C4-2B (cell line): ENCODE measurements around the gene PACRG.

Source experiments
- ZFX ChIP-seq: fragments of 450-650 bp; IDR thresholded peaks from 2 replicates; pipeline ENCODE4 v1.6.1; 2017
- TF ChIP-seq, protein P1 (sequence below): fragments of 450-650 bp; conservative IDR thresholded peaks from 2 replicates; pipeline ENCODE4 v1.5.1; 2017; ENCODE audit warnings: mild to moderate bottlenecking

GRCh38 chr6:162705736-162706135, 22.0 kb upstream of the PACRG start:
- TF ChIP-seq, protein P1, sequence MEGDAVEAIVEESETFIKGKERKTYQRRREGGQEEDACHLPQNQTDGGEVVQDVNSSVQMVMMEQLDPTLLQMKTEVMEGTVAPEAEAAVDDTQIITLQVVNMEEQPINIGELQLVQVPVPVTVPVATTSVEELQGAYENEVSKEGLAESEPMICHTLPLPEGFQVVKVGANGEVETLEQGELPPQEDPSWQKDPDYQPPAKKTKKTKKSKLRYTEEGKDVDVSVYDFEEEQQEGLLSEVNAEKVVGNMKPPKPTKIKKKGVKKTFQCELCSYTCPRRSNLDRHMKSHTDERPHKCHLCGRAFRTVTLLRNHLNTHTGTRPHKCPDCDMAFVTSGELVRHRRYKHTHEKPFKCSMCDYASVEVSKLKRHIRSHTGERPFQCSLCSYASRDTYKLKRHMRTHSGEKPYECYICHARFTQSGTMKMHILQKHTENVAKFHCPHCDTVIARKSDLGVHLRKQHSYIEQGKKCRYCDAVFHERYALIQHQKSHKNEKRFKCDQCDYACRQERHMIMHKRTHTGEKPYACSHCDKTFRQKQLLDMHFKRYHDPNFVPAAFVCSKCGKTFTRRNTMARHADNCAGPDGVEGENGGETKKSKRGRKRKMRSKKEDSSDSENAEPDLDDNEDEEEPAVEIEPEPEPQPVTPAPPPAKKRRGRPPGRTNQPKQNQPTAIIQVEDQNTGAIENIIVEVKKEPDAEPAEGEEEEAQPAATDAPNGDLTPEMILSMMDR, result no peak
- TF ChIP-seq ZFX, result no peak
